ENCODE data around the gene EFNA4. TPM values are rescaled to one million over a fixed set of nuclear protein-coding genes. Genes with fewer than 3 reads are reported as not detected.
A peak's percentile ranks its signal among the peaks of the same experiment; 100 is the strongest.

EFNA4 gene
- total and polyA plus RNA-seq, 2 donors (not counting 1 experiment from before 2014, with no cell fraction given): 8.4 to 10.6 TPM

DNA sequence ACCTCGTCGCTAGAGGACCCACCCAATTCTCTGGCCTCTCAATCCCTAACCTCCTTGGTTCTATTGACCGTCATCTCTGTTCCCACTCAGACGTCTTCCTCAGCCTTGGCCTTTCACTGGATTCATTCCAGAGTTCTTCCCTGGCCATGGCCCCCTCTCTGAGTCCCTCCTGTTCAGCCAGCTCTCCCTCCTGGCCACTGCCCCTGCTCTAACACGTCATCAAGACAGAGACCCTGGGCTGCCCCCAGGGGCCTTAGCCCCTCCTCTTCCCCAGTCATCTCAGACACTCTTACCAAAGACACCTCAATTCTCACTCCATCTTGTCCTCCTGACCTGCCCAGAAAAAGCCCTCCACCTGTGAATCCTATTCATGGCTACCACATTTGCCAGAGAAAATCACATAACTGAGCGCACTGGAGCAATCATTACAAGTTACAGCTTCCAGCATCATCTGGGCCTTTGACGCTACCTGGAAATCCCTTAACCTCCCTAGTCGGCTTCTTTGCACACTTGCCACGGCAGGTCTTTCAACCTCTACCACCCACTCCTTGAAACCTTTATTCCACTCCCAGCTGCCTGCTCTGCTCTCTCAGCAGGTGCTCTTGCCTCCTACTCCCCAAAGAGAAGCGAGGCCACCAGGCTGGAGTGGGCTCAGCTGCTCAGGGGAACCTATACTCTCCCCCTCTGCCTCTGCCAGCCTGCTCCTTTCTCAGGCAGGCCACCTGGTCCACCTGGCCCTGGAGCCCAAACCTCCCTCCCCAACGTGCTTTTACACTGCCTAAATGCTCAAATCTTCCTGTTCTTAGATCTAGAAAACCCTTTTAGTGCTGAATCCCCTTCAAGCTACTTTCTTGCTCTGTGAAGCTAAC, 43.9 kb upstream of the EFNA4 start:
- H4K20me1 ChIP-seq (ENCODE audit: control insufficient read depth, insufficient read depth, low read length, poor library complexity, severe bottlenecking): peaks cover 5% of the 10 kb centered on the region
- no peak for TF ChIP-seq EZH2 (IDR thresholded peaks at IDR 0.05; ENCODE audit: borderline replicate concordance, insufficient read depth, low read depth, low read length, poor library complexity, severe bottlenecking)
- TF ChIP-seq, protein P1, sequence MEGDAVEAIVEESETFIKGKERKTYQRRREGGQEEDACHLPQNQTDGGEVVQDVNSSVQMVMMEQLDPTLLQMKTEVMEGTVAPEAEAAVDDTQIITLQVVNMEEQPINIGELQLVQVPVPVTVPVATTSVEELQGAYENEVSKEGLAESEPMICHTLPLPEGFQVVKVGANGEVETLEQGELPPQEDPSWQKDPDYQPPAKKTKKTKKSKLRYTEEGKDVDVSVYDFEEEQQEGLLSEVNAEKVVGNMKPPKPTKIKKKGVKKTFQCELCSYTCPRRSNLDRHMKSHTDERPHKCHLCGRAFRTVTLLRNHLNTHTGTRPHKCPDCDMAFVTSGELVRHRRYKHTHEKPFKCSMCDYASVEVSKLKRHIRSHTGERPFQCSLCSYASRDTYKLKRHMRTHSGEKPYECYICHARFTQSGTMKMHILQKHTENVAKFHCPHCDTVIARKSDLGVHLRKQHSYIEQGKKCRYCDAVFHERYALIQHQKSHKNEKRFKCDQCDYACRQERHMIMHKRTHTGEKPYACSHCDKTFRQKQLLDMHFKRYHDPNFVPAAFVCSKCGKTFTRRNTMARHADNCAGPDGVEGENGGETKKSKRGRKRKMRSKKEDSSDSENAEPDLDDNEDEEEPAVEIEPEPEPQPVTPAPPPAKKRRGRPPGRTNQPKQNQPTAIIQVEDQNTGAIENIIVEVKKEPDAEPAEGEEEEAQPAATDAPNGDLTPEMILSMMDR (IDR thresholded peaks at IDR 0.05): no peak
- H3K27me3 ChIP-seq (replicated peaks in 1 of 4; ENCODE audit: control extremely low read depth in 1 of 4, control insufficient read depth in 3 of 4, insufficient read depth in 4 of 4, low read length in 3 of 4): no peaks in the 10 kb centered on the region
- H3K9me3 ChIP-seq (ENCODE audit: control extremely low read depth in 1 of 3, control insufficient read depth in 2 of 3, insufficient read depth in 1 of 3, low read length in 2 of 3): peaks cover 0 to 2% (median 0%) of the 10 kb centered on the region in 3 donors
- no peak overlapping the region for H3K9ac ChIP-seq (ENCODE audit: low read length)
- WGBS (ENCODE audit: insufficient coverage): 85% methylated on average over 11 of the region's 11 CpGs
- ChIA-PET CTCF (interaction anchor here (0.8 to 17.4 kb wide), 15 partner anchors 9 to 83 kb away, joined by 3 to 295 read pairs (median 4); partner anchors contain the start of genes ADAM15, CKS1B, FLAD1 and LENEP), POLR2A (interaction anchor here (1.2 to 1.6 kb wide), 2 partner anchors 9 to 20 kb away, joined by 4 read pairs; no protein-coding TSS in a partner anchor)
- H3K79me2 ChIP-seq (ENCODE audit: control insufficient read depth, insufficient read depth, low read length): peaks cover 3% of the 10 kb centered on the region
- no peaks in the 10 kb centered on the region for H3K9me3 Mint-ChIP-seq (ENCODE audit: insufficient read depth)
- peaks cover 46% of the 10 kb centered on the region for H3K4me1 Mint-ChIP-seq
- H2AFZ ChIP-seq (ENCODE audit: insufficient read depth, low read depth, low read length, poor library complexity, severe bottlenecking): no peak overlapping the region
- no peak for ATAC-seq (ENCODE audit: low read depth)
- H3K4me3 Mint-ChIP-seq: peak overlapping the region; percentile 42
- H3K27ac Mint-ChIP-seq: peak overlapping the region; percentile 78
- no peak overlapping the region for H3K27ac ChIP-seq (ENCODE audit: low read length in 2 of 2)
- no peak overlapping the region for H3K4me2 ChIP-seq (replicated peaks; ENCODE audit: low read depth, low read length, poor library complexity, severe bottlenecking)
- no peaks in the 10 kb centered on the region for H3K27me3 Mint-ChIP-seq
- peaks cover 30 to 45% of the 10 kb centered on the region in 2 donors for H3K4me1 ChIP-seq (ENCODE audit: control insufficient read depth in 2 of 2, insufficient read depth in 2 of 2, low read length in 2 of 2)
- peaks cover 0 to 11% of the 10 kb centered on the region in 2 experiments for H3K36me3 ChIP-seq (replicated peaks in 1 of 2; ENCODE audit: control extremely low read depth in 1 of 2, control insufficient read depth in 1 of 2, extremely low read depth in 1 of 2, insufficient read depth in 2 of 2, low read length in 1 of 2)
- no peak overlapping the region for H3K4me3 ChIP-seq (ENCODE audit: control extremely low read depth in 1 of 5, extremely low read depth in 1 of 5, insufficient read depth in 1 of 5, low read depth in 2 of 5, low read length in 4 of 5)
- DNase-seq: no peak
- intact Hi-C loops (cut with micrococcal nuclease): no loop called here
